COLO668 (cell line): ENCODE results near the gene DGLUCY.

Source experiments
- DNase-seq: peaks from one replicate; lab custom pipeline; 2025; ENCODE audit not compliant: unreplicated experiment; lab: John Stamatoyannopoulos, UW

Gene DGLUCY

GRCh38 chr14:91273885-91274273, 160.0 kb downstream of the DGLUCY start:
- no peak for DNase-seq

GRCh38 chr14:91274796-91275195, 160.9 kb downstream of the DGLUCY start:
- DNase-seq, result no peak
